ENCODE data around the gene CDK6.

The CDK6 gene

GRCh38 chr7:92740134-92740533 is 96.2 kb downstream of the CDK6 start:
- no peak for DNase-seq

GRCh38 chr7:92739091-92739490 is 97.3 kb downstream of the CDK6 start:
- DNase-seq = no peak

GRCh38 chr7:92737706-92738105 is 98.7 kb downstream of the CDK6 start:
- no peak for DNase-seq

- no peak for DNase-seq
These were observed 99.5 kb downstream of the CDK6 start for GRCh38 chr7:92736870-92737269.

DNA sequence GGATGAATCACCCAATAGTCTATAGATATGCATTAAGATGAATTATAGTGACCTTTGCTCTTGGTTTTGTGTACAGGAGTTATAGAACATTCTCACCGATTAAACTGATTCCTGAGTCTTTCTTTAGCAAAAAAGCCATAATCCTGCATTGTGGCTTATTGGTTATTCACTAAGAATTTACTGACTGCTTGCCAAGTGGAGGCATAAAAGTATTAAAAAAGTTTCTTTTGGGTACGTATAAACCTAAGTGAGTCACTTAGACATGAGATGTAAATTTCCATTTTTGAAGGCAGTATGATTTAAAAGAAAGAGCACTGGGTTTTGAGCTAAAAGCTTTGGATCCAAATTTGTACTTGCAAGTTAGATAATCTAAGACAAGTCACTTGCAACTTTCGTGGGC is 100.7 kb downstream of the CDK6 start:
- DNase-seq = no peak

GRCh38 chr7:92732316-92733036 is 103.9 kb downstream of the CDK6 start:
- DNase-seq = no peak

- no peak for DNase-seq
These were observed 104.9 kb downstream of the CDK6 start for GRCh38 chr7:92731335-92732063.

- no peak for DNase-seq
These were observed 105.6 kb downstream of the CDK6 start for GRCh38 chr7:92730808-92731207.

DNA sequence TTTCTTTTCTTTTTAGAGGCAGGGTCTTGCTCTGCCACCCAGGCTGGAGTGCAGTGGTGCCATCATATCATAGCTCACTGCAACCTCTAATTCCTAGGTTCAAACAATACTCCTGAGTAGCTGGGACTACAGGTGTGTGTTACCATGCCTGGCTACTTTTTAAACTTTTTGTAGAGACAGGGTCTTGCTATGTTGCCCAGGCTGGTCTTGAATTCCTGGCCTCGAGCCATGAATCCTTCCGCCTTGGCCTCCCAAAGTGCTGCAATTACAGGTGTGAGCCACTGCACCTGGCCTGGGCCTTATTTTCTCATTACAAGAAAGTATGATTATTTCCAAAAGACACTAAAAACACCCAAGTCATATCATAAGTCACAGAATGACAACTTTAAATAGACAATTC is 106.6 kb downstream of the CDK6 start:
- no peak for DNase-seq

GRCh38 chr7:92729172-92729571 is 107.2 kb downstream of the CDK6 start:
- no peak for DNase-seq

DNA sequence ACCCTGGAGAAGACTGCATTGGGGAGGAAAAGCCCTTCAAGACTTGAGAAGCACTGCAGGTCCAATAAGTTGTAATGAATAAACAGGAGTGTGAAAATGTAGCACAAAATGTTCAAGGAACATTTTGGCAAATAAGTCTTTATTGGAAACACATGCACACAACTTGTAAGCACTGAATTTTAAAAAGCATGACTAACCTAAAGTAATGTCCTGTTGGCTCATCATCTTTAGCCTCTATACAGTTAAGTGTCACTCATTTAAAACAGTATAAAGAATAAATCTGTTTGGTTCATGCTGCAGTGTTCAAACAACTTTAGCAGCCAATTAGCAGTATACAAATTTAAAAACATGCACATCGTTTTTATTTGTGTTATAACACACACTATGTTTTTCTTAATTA is 108.6 kb downstream of the CDK6 start:
- DNase-seq = no peak

DNA sequence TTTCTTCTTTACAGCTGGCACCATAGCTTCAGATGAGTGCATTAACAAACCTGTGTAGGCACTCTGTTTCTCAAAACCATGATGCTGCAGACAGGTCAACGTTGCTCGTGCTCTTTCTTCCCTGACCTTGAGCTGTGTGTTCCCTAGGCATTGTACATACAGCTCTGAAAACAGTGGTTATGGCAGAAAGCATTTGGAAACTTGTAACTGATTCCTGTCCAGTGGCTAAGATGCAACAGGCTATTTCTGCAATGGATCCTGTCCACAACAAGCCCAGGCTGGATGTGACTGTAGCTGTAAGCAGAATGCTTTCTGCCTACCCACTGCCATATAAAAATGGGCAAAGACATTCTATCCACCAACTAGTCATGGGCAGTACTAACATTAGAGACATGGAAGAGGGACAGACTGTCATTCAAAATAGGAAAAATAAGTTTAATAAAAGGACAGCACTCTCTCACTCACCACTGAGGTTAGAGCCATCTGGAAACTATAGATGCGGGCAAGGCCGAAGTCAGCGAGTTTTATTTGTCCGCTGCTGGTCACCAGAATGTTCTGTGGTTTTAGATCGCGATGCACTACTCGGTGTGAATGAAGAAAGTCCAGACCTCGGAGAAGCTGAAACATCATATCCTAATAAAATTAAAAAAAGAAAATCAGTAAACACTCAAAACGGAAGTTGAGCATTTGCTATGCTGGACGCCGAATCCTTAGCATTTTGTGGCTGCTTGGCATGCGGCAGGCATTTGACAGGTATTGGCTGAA is 111.0 kb downstream of the CDK6 start:
- no peak for DNase-seq

DNA sequence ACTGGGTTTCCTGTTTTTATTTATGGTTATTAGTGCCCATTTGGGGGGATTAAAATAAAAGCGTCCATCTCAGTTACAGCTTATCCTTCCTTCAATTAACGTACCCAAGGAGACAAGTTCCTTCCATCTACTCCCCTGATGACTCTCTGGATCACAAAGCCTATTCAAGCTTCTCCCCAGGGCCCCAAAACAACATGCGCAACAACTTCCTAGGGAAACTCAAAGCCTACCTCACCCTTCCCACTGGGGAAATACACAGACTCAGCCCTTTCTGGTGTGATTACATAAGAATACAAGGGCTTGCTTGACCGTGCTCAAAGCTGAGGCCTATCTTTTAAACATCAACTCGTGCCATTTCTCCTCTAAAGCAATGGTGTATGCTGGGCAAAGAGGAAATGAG is 112.4 kb downstream of the CDK6 start:
- no peak for DNase-seq

- DNase-seq = no peak
These were observed 113.2 kb downstream of the CDK6 start for GRCh38 chr7:92723205-92723604.

GRCh38 chr7:92722541-92722940 is 113.8 kb downstream of the CDK6 start:
- DNase-seq = no peak

GRCh38 chr7:92720604-92721350 is 115.6 kb downstream of the CDK6 start:
- no peak for DNase-seq

DNA sequence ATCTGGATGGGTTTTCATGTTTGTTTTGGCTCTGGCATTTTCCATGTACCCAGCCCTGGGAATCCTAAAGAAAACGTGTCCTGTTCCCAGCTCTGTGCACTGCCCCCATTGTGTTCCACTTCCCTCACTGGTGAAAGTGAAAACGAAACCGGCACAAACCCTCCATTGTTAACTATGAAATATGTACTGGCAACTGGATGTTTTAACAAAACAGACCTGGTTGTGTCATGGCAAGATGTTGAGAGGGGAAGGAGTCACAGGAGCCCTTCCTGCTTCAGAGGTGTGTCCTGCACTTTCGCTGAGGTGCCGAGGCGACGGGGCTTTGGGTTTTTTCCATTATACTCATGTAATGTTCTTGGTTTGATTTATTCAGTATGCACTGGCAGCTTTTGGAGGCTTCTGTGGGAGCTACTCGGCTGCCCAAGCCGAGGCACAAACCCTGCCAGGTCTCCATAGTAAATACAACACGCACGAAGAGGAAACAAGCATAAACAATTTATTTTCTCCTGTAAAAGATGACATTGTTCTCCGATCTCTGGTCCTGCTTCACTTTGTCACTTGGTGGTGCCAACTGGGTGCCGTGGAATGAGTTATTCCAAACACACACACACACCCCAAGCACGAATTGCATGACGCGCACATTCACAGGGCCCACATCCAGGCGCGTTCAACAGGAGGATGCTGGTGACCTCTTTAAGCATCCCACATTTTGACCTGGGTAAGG is 118.2 kb downstream of the CDK6 start:
- peak in 50 of 58 donors; percentile 4 to 87 (median 55) for DNase-seq

DNA sequence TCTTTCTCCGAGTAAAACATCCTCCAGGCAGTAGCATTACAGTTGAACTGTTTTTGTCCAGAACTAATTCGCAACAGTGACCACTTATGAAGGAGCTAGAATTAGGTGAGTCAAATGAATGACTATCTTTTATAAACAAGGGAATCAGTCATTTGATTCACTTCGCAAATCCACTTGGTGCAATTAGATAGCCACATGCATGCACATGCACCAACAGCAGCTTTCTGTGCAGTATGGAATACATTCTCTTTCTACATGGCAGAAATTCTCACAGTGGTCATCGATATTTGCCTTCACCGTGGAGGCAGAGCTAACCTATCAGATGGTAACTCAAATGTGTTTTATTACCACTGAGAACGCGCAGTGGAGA is 118.8 kb downstream of the CDK6 start:
- peak in 3 of 58 donors; percentile 53 to 67 (median 64) for DNase-seq

- DNase-seq = no peak
These were observed 119.4 kb downstream of the CDK6 start for GRCh38 chr7:92716825-92717580.

GRCh38 chr7:92715963-92716362 is 120.4 kb downstream of the CDK6 start:
- DNase-seq = no peak
